ENCODE data around the gene OLFML2A. TPM values are rescaled to one million over a fixed set of nuclear protein-coding genes. Genes with fewer than 3 reads are reported as not detected.
A peak's percentile ranks its signal among the peaks of the same experiment; 100 is the strongest.

Gene OLFML2A
- total and polyA plus RNA-seq, 2 of the 13 experiments (the other 11 are each of a cell fraction or from before 2014, with no cell fraction given), result 0.01 to 0.02 TPM

GRCh38 chr9:124840300-124840833 lies 63.4 kb downstream of the OLFML2A start:
- Histone ChIP-seq H3K4me1 (ENCODE audit: insufficient read depth, low read length) (peaks cover 32% of the 10 kb centered on the region), H4K20me1 (ENCODE audit: insufficient read depth, low read length) (no peaks in the 10 kb centered on the region), H3K9ac (ENCODE audit: insufficient read depth, low read depth, low read length) (no peak overlapping the region), H3K27ac (ENCODE audit: extremely low read length, insufficient read depth, low read length) (no peak overlapping the region), H2AFZ (ENCODE audit: low read length) (no peak overlapping the region), H3K27me3 (ENCODE audit: control insufficient read depth in 1 of 2, insufficient read depth in 2 of 2, low read length in 2 of 2) (peaks cover 0 to 5% of the 10 kb centered on the region in 2 experiments; a peak in 2 of 5 replicates), H3K36me3 (replicated peaks in 1 of 2; ENCODE audit: control insufficient read depth in 1 of 2, insufficient read depth in 2 of 2, low read length in 2 of 2) (no peaks in the 10 kb centered on the region), H3K4me2 (ENCODE audit: low read depth, low read length) (peak overlapping the region; percentile 70), H3K9me3 (ENCODE audit: low read length) (no peaks in the 10 kb centered on the region), H3K79me2 (ENCODE audit: insufficient read depth, low read length) (no peaks in the 10 kb centered on the region), H3K4me3 (replicated peaks in 1 of 3; ENCODE audit: insufficient read depth in 1 of 3, low read depth in 2 of 3, low read length in 3 of 3) (peak overlapping the region in 1 of 3 experiments; percentile 60; a peak in 1 of 6 replicates)
- no TSS peak for BruUV-seq (replicated peaks)
- intact Hi-C loops (cut with micrococcal nuclease; ENCODE audit: unreplicated experiment), result no loop called here
- ChIA-PET CTCF (ENCODE audit: low intra/inter-chr PET ratio, low total read pairs) (interaction anchor here (0.8 to 2.8 kb wide), 7 partner anchors 9 to 68 kb away, joined by 3 to 16 read pairs (median 6); partner anchors contain the start of gene WDR38), POLR2A (interaction anchor here (0.8 to 2.0 kb wide), 5 partner anchors 9 to 30 kb away, joined by 3 to 10 read pairs (median 4); partner anchors contain the start of genes ARPC5L and RPL35)
- FAIRE-seq (no peak), ATAC-seq (peak; percentile 71), DNase-seq (ENCODE audit: low spot score) (peak; percentile 45)
- in situ Hi-C loops (cut with HindIII; ENCODE audit: extremely low pct_ligation_motif_present, low pct_unique_long_range_greater_than_20kb), result loop anchor here (10.0 kb wide), 1 partner anchor 46 kb away; no protein-coding TSS in a partner anchor
- WGBS (ENCODE audit: low lambda C conversion rate), result 22% methylated on average over 9 of the region's 18 CpGs
- TF ChIP-seq HMGXB3 (CRISPR knock-in tag; IDR thresholded peaks at IDR 0.05; ENCODE audit: borderline replicate concordance) (no peak), THRA (CRISPR knock-in tag; IDR thresholded peaks at IDR 0.05; ENCODE audit: borderline replicate concordance) (no peak), CTCF (CRISPR knock-in tag; IDR thresholded peaks at IDR 0.05) (peak; percentile 56), ZKSCAN1 (IDR thresholded peaks at IDR 0.05; ENCODE audit: low read length) (no peak), MAX (IDR thresholded peaks at IDR 0.05) (peak; percentile 9; the same call in 1 of the 2 replicates), HIC2 (CRISPR knock-in tag; IDR thresholded peaks at IDR 0.05; ENCODE audit: low read depth) (no peak), ZBTB1 (CRISPR knock-in tag; IDR thresholded peaks at IDR 0.05; ENCODE audit: borderline replicate concordance) (no peak), ZNF253 (CRISPR knock-in tag; IDR thresholded peaks at IDR 0.05; ENCODE audit: borderline replicate concordance) (no peak), CCAR2 (optimal IDR thresholded peaks at IDR 0.05; ENCODE audit: low read depth, low read length) (no peak), GATAD1 (CRISPR knock-in tag; IDR thresholded peaks at IDR 0.05) (no peak), NCOA2 (CRISPR knock-in tag; IDR thresholded peaks at IDR 0.05) (no peak), ZNF747 (CRISPR knock-in tag; IDR thresholded peaks at IDR 0.05; ENCODE audit: borderline replicate concordance) (no peak), ARNT2 (CRISPR knock-in tag; IDR thresholded peaks at IDR 0.05; ENCODE audit: low read depth) (no peak), ZNF530 (CRISPR knock-in tag; IDR thresholded peaks at IDR 0.05; ENCODE audit: low read depth) (no peak)

All from HepG2 (cell line).